ENCODE results near the gene TMEM154. TPM values are rescaled to one million over a fixed set of nuclear protein-coding genes. Genes with fewer than 3 reads are reported as not detected.
A peak's percentile ranks its signal among the peaks of the same experiment; 100 is the strongest.

Gene TMEM154
- total RNA-seq, 1 experiment from 2014 or later: 34.5 TPM

- Histone ChIP-seq H3K27me3 (ENCODE audit: insufficient read depth, low read depth) (no peaks in the 10 kb centered on the region), H3K79me2 (ENCODE audit: low read depth) (no peaks in the 10 kb centered on the region), H3K4me1 (replicated peaks; ENCODE audit: insufficient read depth) (peaks cover 22% of the 10 kb centered on the region), H3K9me2 (ENCODE audit: insufficient read depth) (no peaks in the 10 kb centered on the region), H3K27ac (no peak overlapping the region), H3K9me3 (ENCODE audit: insufficient read depth, low read depth) (no peaks in the 10 kb centered on the region), H3F3A (ENCODE audit: insufficient read depth, low read depth) (peaks cover 21% of the 10 kb centered on the region), H4K20me1 (ENCODE audit: insufficient read depth) (no peaks in the 10 kb centered on the region), H3K36me3 (ENCODE audit: low read depth) (no peaks in the 10 kb centered on the region), H3K4me3 (no peak overlapping the region), H3K4me2 (no peak overlapping the region), H2AFZ (no peak overlapping the region)
- BruUV-seq (replicated peaks): no TSS peak
- intact Hi-C loops (cut with micrococcal nuclease; ENCODE audit: unreplicated experiment): no loop called here
- no peak for DNase-seq
- TF ChIP-seq, protein P1, sequence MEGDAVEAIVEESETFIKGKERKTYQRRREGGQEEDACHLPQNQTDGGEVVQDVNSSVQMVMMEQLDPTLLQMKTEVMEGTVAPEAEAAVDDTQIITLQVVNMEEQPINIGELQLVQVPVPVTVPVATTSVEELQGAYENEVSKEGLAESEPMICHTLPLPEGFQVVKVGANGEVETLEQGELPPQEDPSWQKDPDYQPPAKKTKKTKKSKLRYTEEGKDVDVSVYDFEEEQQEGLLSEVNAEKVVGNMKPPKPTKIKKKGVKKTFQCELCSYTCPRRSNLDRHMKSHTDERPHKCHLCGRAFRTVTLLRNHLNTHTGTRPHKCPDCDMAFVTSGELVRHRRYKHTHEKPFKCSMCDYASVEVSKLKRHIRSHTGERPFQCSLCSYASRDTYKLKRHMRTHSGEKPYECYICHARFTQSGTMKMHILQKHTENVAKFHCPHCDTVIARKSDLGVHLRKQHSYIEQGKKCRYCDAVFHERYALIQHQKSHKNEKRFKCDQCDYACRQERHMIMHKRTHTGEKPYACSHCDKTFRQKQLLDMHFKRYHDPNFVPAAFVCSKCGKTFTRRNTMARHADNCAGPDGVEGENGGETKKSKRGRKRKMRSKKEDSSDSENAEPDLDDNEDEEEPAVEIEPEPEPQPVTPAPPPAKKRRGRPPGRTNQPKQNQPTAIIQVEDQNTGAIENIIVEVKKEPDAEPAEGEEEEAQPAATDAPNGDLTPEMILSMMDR (conservative IDR thresholded peaks at IDR 0.05): no peak
- no peak for TF ChIP-seq EZH2 (IDR thresholded peaks at IDR 0.05; ENCODE audit: low read depth)
- CTCF ChIA-PET: interaction anchor here (0.6 to 0.7 kb wide), 2 partner anchors 21 to 73 kb away, joined by 3 read pairs; no protein-coding TSS in a partner anchor
- POLR2A ChIA-PET (ENCODE audit: unreplicated experiment): interaction anchor here (0.7 kb wide), 1 partner anchor 172 kb away, joined by 3 read pairs; no protein-coding TSS in a partner anchor
Observed at GRCh38 chr4:152684587-152684986, 4.8 kb upstream of the TMEM154 start.

DNA sequence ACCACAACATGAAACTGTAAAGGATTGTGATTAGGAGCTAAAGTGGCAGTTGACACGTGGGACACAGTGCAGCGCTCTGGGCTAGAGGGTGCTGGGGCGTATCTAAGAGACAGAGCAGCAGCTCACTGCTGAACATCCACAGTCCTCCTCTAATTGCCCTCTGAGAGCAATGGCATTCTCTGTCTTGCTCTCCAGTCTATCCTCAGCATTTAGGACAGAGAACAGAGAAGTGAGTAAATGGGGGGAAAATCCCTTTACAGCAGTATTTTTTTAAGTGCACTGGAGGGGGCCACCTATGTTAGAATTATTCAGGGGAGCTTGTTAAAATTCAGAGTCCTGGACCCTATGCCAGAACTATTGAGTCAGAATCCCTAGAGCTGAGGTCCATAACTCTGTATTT lies 4.2 kb upstream of the TMEM154 start:
- ChIA-PET CTCF (interaction anchor here (0.5 to 0.6 kb wide), 2 partner anchors 14 to 22 kb away, joined by 3 read pairs; no protein-coding TSS in a partner anchor), POLR2A (ENCODE audit: unreplicated experiment) (interaction anchor here (0.7 kb wide), 1 partner anchor 173 kb away, joined by 3 read pairs; no protein-coding TSS in a partner anchor)
- DNase-seq: no peak

GRCh38 chr4:152682143-152682941 lies 2.5 kb upstream of the TMEM154 start:
- no peak for DNase-seq
- BruUV-seq (replicated peaks): no TSS peak
- CTCF ChIA-PET: interaction anchor here (0.6 kb wide), 1 partner anchor 43 kb away, joined by 3 read pairs; no protein-coding TSS in a partner anchor

More for the DNA sequence above, 4.2 kb upstream of the TMEM154 start:
- Histone ChIP-seq H3K4me1 (replicated peaks; ENCODE audit: insufficient read depth) (peaks cover 25% of the 10 kb centered on the region), H3K4me3 (no peak overlapping the region), H3K27ac (no peak overlapping the region), H3K9me3 (ENCODE audit: insufficient read depth, low read depth) (no peaks in the 10 kb centered on the region), H3K79me2 (ENCODE audit: low read depth) (0 out of 2 replicates have a peak, but pooled peaks cover 2% of the 10 kb centered on the region), H3K36me3 (ENCODE audit: low read depth) (no peaks in the 10 kb centered on the region), H3K27me3 (ENCODE audit: insufficient read depth, low read depth) (no peaks in the 10 kb centered on the region), H4K20me1 (ENCODE audit: insufficient read depth) (no peaks in the 10 kb centered on the region), H3K4me2 (no peak overlapping the region), H3F3A (ENCODE audit: insufficient read depth, low read depth) (peaks cover 26% of the 10 kb centered on the region), H2AFZ (no peak overlapping the region), H3K9me2 (ENCODE audit: insufficient read depth) (no peaks in the 10 kb centered on the region)
- TF ChIP-seq, protein P1 (conservative IDR thresholded peaks at IDR 0.05): no peak
- no peak for TF ChIP-seq EZH2 (IDR thresholded peaks at IDR 0.05; ENCODE audit: low read depth)
- no TSS peak for BruUV-seq (replicated peaks)
- intact Hi-C loops (cut with micrococcal nuclease; ENCODE audit: unreplicated experiment): no loop called here

More at GRCh38 chr4:152682143-152682941, 2.5 kb upstream of the TMEM154 start:
- no peaks in the 10 kb centered on the region for H3K36me3 ChIP-seq (ENCODE audit: low read depth)
- H2AFZ ChIP-seq: no peak overlapping the region
- peaks cover 35% of the 10 kb centered on the region for H3K4me1 ChIP-seq (replicated peaks; ENCODE audit: insufficient read depth)
- no peaks in the 10 kb centered on the region for H3K9me2 ChIP-seq (ENCODE audit: insufficient read depth)
- H3K9me3 ChIP-seq (ENCODE audit: insufficient read depth, low read depth): no peaks in the 10 kb centered on the region
- no peaks in the 10 kb centered on the region for H4K20me1 ChIP-seq (ENCODE audit: insufficient read depth)
- TF ChIP-seq, protein P1 (conservative IDR thresholded peaks at IDR 0.05): no peak
- no peak for TF ChIP-seq EZH2 (IDR thresholded peaks at IDR 0.05; ENCODE audit: low read depth)
- no peaks in the 10 kb centered on the region for H3K27me3 ChIP-seq (ENCODE audit: insufficient read depth, low read depth)
- peaks cover 26% of the 10 kb centered on the region for H3F3A ChIP-seq (ENCODE audit: insufficient read depth, low read depth)
- H3K79me2 ChIP-seq (ENCODE audit: low read depth): 0 out of 2 replicates have a peak, but pooled peaks cover 6% of the 10 kb centered on the region
- intact Hi-C loops (cut with micrococcal nuclease; ENCODE audit: unreplicated experiment): no loop called here
- H3K27ac ChIP-seq: peak overlapping the region; percentile 89
- POLR2A ChIA-PET (ENCODE audit: unreplicated experiment): no interaction called here
- no peak overlapping the region for H3K4me3 ChIP-seq
- H3K4me2 ChIP-seq: 0 out of 2 replicates have a peak overlapping the region, but pooled peaks have one; percentile 85
